MM.1S (cell line): ENCODE results near the gene MEP1A.
"Not testable (repeated sequence)": the region's sequence is repeated elsewhere in the genome, so short reads cannot be mapped to it uniquely, and the experiment has no call there.

Experiments
- DNase-seq: peaks from one replicate; pipeline ENCODE4 v3.0.0-alpha.2; 2015
- H2AFZ ChIP-seq: fragments of 300-600 bp; sonication (generic); 2 replicates; pipeline ENCODE4 v1.6.0; 2016; ENCODE audit warnings: antibody characterized with exemption, low read length
- H3F3A ChIP-seq: fragments of 300-600 bp; sonication (generic); 2 replicates; pipeline ENCODE4 v1.6.1; 2016; ENCODE audit warnings: mild to moderate bottlenecking, antibody characterized with exemption, low read length, moderate library complexity, mixed read lengths; ENCODE audit not compliant: insufficient read depth
- H3K27ac ChIP-seq: fragments of 300-600 bp; sonication (generic); 2 replicates; pipeline ENCODE4 v1.5.1; 2016; ENCODE audit warnings: mild to moderate bottlenecking, low read length
- H3K27me3 ChIP-seq: fragments of 300-600 bp; sonication (generic); replicated peaks from 2 replicates; pipeline ENCODE4 v1.6.0; 2016; ENCODE audit warnings: low read length; ENCODE audit not compliant: insufficient read depth
- H3K36me3 ChIP-seq: fragments of 300-600 bp; sonication (generic); replicated peaks from 2 replicates; pipeline ENCODE4 v1.6.1; 2016; ENCODE audit warnings: mild to moderate bottlenecking, low read length, mixed read lengths; ENCODE audit not compliant: insufficient read depth
- H3K4me1 ChIP-seq: fragments of 300-600 bp; sonication (generic); 2 replicates; pipeline ENCODE4 v1.6.1; 2016; ENCODE audit warnings: low read length, mixed read lengths
- H3K4me2 ChIP-seq: fragments of 300-600 bp; sonication (generic); 2 replicates; pipeline ENCODE4 v1.6.0; 2016; ENCODE audit warnings: low read depth, low read length
- H3K4me3 ChIP-seq: fragments of 300-600 bp; sonication (generic); 2 replicates; pipeline ENCODE4 v1.5.1; 2016; ENCODE audit warnings: low read length, mixed read lengths
- H3K79me2 ChIP-seq: fragments of 300-600 bp; sonication (generic); 2 replicates; pipeline ENCODE4 v1.6.1; 2016; ENCODE audit warnings: mixed run types, low read length, mixed read lengths
- H3K9ac ChIP-seq: fragments of 300-600 bp; sonication (generic); 2 replicates; pipeline ENCODE4 v1.6.1; 2016; ENCODE audit warnings: low read length, mixed read lengths
- H3K9me2 ChIP-seq: fragments of 300-600 bp; sonication (generic); replicated peaks from 2 replicates; pipeline ENCODE4 v1.6.1; 2016; ENCODE audit warnings: mild to moderate bottlenecking, low read length, mixed read lengths; ENCODE audit not compliant: insufficient read depth
- H3K9me3 ChIP-seq: fragments of 300-600 bp; sonication (generic); replicated peaks from 2 replicates; pipeline ENCODE4 v1.6.1; 2016; ENCODE audit warnings: mild to moderate bottlenecking, low read length, mixed read lengths; ENCODE audit not compliant: insufficient read depth
- H4K20me1 ChIP-seq: fragments of 300-600 bp; sonication (generic); 2 replicates; pipeline ENCODE4 v1.6.1; 2016; ENCODE audit warnings: mild to moderate bottlenecking, low read length, moderate library complexity, mixed read lengths; ENCODE audit not compliant: insufficient read depth
- EZH2 ChIP-seq: fragments of 300-600 bp; sonication (generic); optimal IDR thresholded peaks from 2 replicates; pipeline ENCODE3; 2017; ENCODE audit warnings: low read depth, mild to moderate bottlenecking, antibody characterized with exemption, low read length, mixed read lengths
- EZH2phosphoT487 ChIP-seq: fragments of 300-600 bp; sonication (generic); IDR thresholded peaks from 2 replicates; pipeline ENCODE4 v1.6.1; 2018; ENCODE audit warnings: antibody characterized with exemption, low read length
- TF ChIP-seq, protein P1 (sequence below): fragments of 300-600 bp; sonication (generic); IDR thresholded peaks from 2 replicates; pipeline ENCODE4 v1.5.1; 2016; ENCODE audit warnings: antibody characterized with exemption, low read length, mixed read lengths

The MEP1A gene

GRCh38 chr6:46828939-46829338, 35.8 kb downstream of the MEP1A start:
- H3K9ac ChIP-seq, result no peak overlapping the region
- no peaks in the 10 kb centered on the region for H3K9me3 ChIP-seq
- H3K4me2 ChIP-seq, result no peak overlapping the region
- H3K9me2 ChIP-seq, result no peaks in the 10 kb centered on the region
- no peaks in the 10 kb centered on the region for H4K20me1 ChIP-seq
- no peak for DNase-seq
- TF ChIP-seq EZH2phosphoT487 (no peak), EZH2 (no peak)
- TF ChIP-seq, protein P1, sequence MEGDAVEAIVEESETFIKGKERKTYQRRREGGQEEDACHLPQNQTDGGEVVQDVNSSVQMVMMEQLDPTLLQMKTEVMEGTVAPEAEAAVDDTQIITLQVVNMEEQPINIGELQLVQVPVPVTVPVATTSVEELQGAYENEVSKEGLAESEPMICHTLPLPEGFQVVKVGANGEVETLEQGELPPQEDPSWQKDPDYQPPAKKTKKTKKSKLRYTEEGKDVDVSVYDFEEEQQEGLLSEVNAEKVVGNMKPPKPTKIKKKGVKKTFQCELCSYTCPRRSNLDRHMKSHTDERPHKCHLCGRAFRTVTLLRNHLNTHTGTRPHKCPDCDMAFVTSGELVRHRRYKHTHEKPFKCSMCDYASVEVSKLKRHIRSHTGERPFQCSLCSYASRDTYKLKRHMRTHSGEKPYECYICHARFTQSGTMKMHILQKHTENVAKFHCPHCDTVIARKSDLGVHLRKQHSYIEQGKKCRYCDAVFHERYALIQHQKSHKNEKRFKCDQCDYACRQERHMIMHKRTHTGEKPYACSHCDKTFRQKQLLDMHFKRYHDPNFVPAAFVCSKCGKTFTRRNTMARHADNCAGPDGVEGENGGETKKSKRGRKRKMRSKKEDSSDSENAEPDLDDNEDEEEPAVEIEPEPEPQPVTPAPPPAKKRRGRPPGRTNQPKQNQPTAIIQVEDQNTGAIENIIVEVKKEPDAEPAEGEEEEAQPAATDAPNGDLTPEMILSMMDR, result no peak
- H2AFZ ChIP-seq, result no peak overlapping the region
- no peaks in the 10 kb centered on the region for H3K4me1 ChIP-seq
- no peaks in the 10 kb centered on the region for H3K27me3 ChIP-seq
- H3K27ac ChIP-seq, result no peak overlapping the region
- no peaks in the 10 kb centered on the region for H3K36me3 ChIP-seq
- no peak overlapping the region for H3K4me3 ChIP-seq
- H3K79me2 ChIP-seq, result no peaks in the 10 kb centered on the region
- no peaks in the 10 kb centered on the region for H3F3A ChIP-seq

GRCh38 chr6:46832816-46833215, 39.6 kb downstream of the MEP1A start:
- H2AFZ ChIP-seq, result no peak overlapping the region
- no peak overlapping the region for H3K4me3 ChIP-seq
- no peaks in the 10 kb centered on the region for H3F3A ChIP-seq
- no peak overlapping the region for H3K27ac ChIP-seq
- H3K9me2 ChIP-seq, result no peaks in the 10 kb centered on the region
- no peaks in the 10 kb centered on the region for H3K4me1 ChIP-seq
- H3K9me3 ChIP-seq, result no peaks in the 10 kb centered on the region
- H3K36me3 ChIP-seq, result no peaks in the 10 kb centered on the region
- no peaks in the 10 kb centered on the region for H3K27me3 ChIP-seq
- no peaks in the 10 kb centered on the region for H3K79me2 ChIP-seq
- no peak overlapping the region for H3K4me2 ChIP-seq
- no peak overlapping the region for H3K9ac ChIP-seq
- DNase-seq, result no peak
- TF ChIP-seq EZH2phosphoT487, result no peak
- TF ChIP-seq EZH2, result no peak
- TF ChIP-seq, protein P1, result no peak
- no peaks in the 10 kb centered on the region for H4K20me1 ChIP-seq

GRCh38 chr6:46834257-46834916, 41.2 kb downstream of the MEP1A start:
- not testable (repeated sequence) for H3K27me3 ChIP-seq

GRCh38 chr6:46834991-46835390, 41.8 kb downstream of the MEP1A start:
- not testable (repeated sequence) for H3K9me3 ChIP-seq

More at GRCh38 chr6:46834257-46834916, 41.2 kb downstream of the MEP1A start:
- H3K4me1 ChIP-seq, H3K9me2 ChIP-seq, DNase-seq, H2AFZ ChIP-seq, H3K4me2 ChIP-seq, H3K79me2 ChIP-seq, H4K20me1 ChIP-seq, H3F3A ChIP-seq, H3K27ac ChIP-seq, H3K9ac ChIP-seq, H3K4me3 ChIP-seq, H3K36me3 ChIP-seq, H3K9me3 ChIP-seq: not testable (repeated sequence)

More at GRCh38 chr6:46834991-46835390, 41.8 kb downstream of the MEP1A start:
- H4K20me1 ChIP-seq, H3K9ac ChIP-seq, H3K36me3 ChIP-seq, H3K79me2 ChIP-seq, DNase-seq, H3K4me3 ChIP-seq, H3K27ac ChIP-seq, H3K9me2 ChIP-seq, H2AFZ ChIP-seq, H3K4me1 ChIP-seq, H3K4me2 ChIP-seq, H3F3A ChIP-seq, H3K27me3 ChIP-seq: not testable (repeated sequence)
